ENCODE data around the gene FER. TPM values are rescaled to one million over a fixed set of nuclear protein-coding genes. Genes with fewer than 3 reads are reported as not detected.

FER gene
- total RNA-seq, 2 donors from 2014 or later, result 10.8 to 15.7 TPM

DNA sequence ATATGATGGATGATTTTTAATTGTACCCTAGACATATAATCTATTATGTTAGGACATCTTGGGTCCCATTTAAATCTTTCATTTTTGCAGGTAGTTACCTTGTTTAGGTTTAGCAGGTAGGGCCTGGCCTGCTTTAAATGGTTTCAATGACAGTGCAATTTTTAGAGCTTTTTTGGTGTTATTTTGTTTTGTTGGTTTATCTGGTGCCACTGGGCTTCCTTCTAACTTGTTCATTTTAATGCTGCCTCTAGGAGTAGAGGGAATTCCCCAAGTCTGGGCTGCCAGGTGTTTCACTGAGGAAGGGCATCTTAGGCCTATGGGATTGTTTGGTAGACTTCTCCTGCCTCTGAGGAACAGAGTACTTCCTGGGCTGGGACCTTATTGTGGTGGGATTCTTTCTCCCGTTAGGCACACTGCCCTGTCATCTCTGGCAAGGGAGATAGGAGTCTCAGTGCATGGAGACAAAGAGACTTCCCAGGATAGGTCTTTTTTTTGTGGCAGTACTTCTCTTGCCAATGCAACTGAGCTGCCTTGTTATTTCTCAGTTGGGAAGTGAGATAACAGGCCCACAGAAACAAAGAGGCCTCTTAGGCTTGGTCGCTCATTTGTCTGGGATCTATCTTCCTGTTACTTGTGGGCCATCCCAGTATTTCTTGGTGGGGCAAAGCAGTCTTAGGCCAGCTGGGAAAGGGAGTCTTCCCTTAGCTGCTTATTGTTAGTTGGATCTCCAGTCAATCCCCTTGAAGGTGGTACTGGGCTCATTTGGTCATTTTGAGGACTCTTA lies 282.9 kb downstream of the FER start:
- no peaks in the 10 kb centered on the region for H3K27me3 ChIP-seq
- intact Hi-C loops (cut with DNase I), result no loop called here
- TF ChIP-seq, protein P1, sequence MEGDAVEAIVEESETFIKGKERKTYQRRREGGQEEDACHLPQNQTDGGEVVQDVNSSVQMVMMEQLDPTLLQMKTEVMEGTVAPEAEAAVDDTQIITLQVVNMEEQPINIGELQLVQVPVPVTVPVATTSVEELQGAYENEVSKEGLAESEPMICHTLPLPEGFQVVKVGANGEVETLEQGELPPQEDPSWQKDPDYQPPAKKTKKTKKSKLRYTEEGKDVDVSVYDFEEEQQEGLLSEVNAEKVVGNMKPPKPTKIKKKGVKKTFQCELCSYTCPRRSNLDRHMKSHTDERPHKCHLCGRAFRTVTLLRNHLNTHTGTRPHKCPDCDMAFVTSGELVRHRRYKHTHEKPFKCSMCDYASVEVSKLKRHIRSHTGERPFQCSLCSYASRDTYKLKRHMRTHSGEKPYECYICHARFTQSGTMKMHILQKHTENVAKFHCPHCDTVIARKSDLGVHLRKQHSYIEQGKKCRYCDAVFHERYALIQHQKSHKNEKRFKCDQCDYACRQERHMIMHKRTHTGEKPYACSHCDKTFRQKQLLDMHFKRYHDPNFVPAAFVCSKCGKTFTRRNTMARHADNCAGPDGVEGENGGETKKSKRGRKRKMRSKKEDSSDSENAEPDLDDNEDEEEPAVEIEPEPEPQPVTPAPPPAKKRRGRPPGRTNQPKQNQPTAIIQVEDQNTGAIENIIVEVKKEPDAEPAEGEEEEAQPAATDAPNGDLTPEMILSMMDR (IDR thresholded peaks at IDR 0.05), result no peak
- H3K36me3 ChIP-seq, result no peaks in the 10 kb centered on the region
- no peaks in the 10 kb centered on the region for H3K9me3 ChIP-seq
- no peak overlapping the region for H3K9ac ChIP-seq (ENCODE audit: low read depth in 2 of 2, low read length in 2 of 2)
- H3K4me1 ChIP-seq, result no peaks in the 10 kb centered on the region
- DNase-seq, result no peak
- no peak overlapping the region for H3K4me3 ChIP-seq
- H3K27ac ChIP-seq, result no peak overlapping the region

- H3K27ac ChIP-seq, result no peak overlapping the region
- H3K27me3 ChIP-seq, result no peaks in the 10 kb centered on the region
- H3K9me3 ChIP-seq, result no peaks in the 10 kb centered on the region
- no peak for DNase-seq
- no peaks in the 10 kb centered on the region for H3K36me3 ChIP-seq
- intact Hi-C loops (cut with DNase I), result no loop called here
- no peaks in the 10 kb centered on the region for H3K4me1 ChIP-seq
- no peak overlapping the region for H3K9ac ChIP-seq (ENCODE audit: low read depth in 2 of 2, low read length in 2 of 2)
- H3K4me3 ChIP-seq, result no peak overlapping the region
- TF ChIP-seq, protein P1 (IDR thresholded peaks at IDR 0.05), result no peak
These were observed 286.6 kb downstream of the FER start for GRCh38 chr5:109034306-109034705.

- Histone ChIP-seq H3K27me3 (no peaks in the 10 kb centered on the region), H3K36me3 (no peaks in the 10 kb centered on the region), H3K4me1 (no peaks in the 10 kb centered on the region), H3K9ac (ENCODE audit: low read depth in 2 of 2, low read length in 2 of 2) (no peak overlapping the region), H3K4me3 (no peak overlapping the region), H3K27ac (no peak overlapping the region), H3K9me3 (no peaks in the 10 kb centered on the region)
- intact Hi-C loops (cut with DNase I), result no loop called here
- no peak for DNase-seq
- TF ChIP-seq, protein P1 (IDR thresholded peaks at IDR 0.05), result no peak
These were observed 287.7 kb downstream of the FER start for GRCh38 chr5:109035436-109035835.

DNA sequence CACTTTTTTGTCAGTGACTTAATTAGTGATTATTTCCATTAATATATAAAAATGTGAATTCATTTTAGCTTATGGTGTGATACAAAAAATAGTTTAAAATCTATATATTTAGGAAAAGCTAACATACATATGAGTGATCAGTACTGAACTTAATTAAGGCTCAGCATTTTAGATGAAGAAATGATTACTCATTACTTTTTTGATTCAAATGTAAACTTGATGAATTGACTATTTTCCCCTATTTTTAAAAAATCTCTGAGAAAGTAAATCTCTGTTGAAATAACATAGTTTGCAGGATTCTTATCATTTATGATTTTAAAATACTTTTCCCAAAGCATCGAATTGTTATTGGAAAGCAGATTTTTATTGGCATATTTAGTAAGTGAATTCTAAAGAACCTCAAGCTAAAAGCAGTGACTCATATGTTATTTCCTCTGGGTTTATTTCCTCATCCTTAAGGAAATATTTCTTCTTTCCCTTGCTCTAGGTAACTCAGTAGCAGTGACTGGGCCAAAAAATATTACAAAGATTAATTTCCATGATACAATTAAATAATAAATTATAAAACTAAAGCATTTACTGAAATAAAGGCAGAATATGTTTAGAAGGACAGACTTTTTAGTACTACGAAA lies 290.6 kb downstream of the FER start:
- no peak for DNase-seq
- H3K9me3 ChIP-seq, result no peaks in the 10 kb centered on the region
- no peaks in the 10 kb centered on the region for H3K36me3 ChIP-seq
- TF ChIP-seq, protein P1 (IDR thresholded peaks at IDR 0.05), result no peak
- H3K27me3 ChIP-seq, result no peaks in the 10 kb centered on the region
- no peaks in the 10 kb centered on the region for H3K4me1 ChIP-seq
- H3K27ac ChIP-seq, result no peak overlapping the region
- intact Hi-C loops (cut with DNase I), result no loop called here
- H3K4me3 ChIP-seq, result no peak overlapping the region
- no peak overlapping the region for H3K9ac ChIP-seq (ENCODE audit: low read depth in 2 of 2, low read length in 2 of 2)

DNA sequence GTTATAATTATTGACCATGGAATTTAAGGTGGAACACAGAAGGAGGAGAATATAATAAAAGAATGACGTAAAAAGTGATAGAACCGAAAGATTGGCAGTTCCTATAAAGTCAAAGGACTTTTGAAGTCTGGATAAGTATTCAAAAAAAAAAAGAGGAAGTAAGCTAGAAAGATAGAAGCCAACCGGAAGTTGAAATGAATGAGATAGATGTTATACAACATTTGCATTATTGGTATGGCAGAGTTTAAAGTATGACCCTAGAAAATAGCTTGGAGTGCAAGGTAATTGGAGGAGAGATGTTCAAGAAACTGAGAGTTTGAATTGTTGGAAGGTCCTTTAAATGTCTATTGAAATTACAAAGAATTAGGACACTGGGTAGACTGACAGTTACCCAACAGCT lies 293.6 kb downstream of the FER start:
- intact Hi-C loops (cut with DNase I), result no loop called here
- DNase-seq, result no peak
- Histone ChIP-seq H3K4me1 (no peaks in the 10 kb centered on the region), H3K9ac (ENCODE audit: low read depth in 2 of 2, low read length in 2 of 2) (no peak overlapping the region), H3K9me3 (no peaks in the 10 kb centered on the region), H3K4me3 (no peak overlapping the region), H3K36me3 (no peaks in the 10 kb centered on the region), H3K27me3 (no peaks in the 10 kb centered on the region), H3K27ac (no peak overlapping the region)
- TF ChIP-seq, protein P1 (IDR thresholded peaks at IDR 0.05), result no peak

Measured in colonic mucosa (tissue), 4 donors.